GM12872 (cell line): ENCODE results near the gene PCYT2.

Experiments
- TF ChIP-seq, protein P1 (sequence below): IDR thresholded peaks from 3 replicates; pipeline ENCODE4 v1.5.1; 2011; ENCODE audit warnings: low read depth, mild to moderate bottlenecking, low read length, moderate library complexity; ENCODE audit not compliant: insufficient read depth

The PCYT2 gene

DNA sequence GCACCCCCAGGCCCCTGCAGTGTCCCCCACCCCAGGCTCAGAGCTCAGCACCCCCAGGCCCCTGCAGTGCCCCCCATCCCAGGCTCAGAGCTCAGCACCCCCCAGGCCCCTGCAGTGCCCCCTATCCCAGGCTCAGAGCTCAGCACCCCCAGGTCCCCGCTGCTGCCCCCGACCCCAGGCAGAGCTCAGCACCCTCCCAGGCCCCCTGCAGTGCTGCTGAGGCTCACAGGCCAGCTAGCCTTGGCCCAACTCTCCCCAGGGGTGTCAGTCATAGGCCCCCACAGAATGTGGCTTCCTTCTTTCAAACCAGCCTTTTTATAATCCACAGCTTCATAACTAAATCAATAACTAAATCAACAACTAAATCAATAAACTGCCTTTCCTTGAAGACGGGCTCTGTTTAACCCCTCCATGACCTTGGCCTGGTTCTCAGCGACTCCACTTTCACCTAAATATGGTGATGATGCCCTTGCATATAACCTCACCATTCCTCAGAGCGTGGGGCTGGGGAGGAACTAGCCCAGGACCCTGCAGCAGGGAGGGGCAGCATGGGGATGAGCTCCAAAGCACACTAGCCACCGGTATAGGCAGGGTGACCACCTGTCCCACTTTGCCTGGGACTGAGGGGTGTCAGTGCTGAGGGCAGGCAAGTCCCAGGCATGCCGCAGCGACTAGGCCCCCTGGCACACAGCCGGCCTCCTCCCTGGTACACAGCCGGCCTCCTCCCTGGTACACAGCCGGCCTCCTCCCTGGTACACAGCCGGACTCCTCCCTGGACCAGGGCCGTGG is 44.8 kb upstream of the PCYT2 start:
- TF ChIP-seq, protein P1, sequence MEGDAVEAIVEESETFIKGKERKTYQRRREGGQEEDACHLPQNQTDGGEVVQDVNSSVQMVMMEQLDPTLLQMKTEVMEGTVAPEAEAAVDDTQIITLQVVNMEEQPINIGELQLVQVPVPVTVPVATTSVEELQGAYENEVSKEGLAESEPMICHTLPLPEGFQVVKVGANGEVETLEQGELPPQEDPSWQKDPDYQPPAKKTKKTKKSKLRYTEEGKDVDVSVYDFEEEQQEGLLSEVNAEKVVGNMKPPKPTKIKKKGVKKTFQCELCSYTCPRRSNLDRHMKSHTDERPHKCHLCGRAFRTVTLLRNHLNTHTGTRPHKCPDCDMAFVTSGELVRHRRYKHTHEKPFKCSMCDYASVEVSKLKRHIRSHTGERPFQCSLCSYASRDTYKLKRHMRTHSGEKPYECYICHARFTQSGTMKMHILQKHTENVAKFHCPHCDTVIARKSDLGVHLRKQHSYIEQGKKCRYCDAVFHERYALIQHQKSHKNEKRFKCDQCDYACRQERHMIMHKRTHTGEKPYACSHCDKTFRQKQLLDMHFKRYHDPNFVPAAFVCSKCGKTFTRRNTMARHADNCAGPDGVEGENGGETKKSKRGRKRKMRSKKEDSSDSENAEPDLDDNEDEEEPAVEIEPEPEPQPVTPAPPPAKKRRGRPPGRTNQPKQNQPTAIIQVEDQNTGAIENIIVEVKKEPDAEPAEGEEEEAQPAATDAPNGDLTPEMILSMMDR: no peak

GRCh38 chr17:81955058-81955681 is 44.0 kb upstream of the PCYT2 start:
- TF ChIP-seq, protein P1: no peak

DNA sequence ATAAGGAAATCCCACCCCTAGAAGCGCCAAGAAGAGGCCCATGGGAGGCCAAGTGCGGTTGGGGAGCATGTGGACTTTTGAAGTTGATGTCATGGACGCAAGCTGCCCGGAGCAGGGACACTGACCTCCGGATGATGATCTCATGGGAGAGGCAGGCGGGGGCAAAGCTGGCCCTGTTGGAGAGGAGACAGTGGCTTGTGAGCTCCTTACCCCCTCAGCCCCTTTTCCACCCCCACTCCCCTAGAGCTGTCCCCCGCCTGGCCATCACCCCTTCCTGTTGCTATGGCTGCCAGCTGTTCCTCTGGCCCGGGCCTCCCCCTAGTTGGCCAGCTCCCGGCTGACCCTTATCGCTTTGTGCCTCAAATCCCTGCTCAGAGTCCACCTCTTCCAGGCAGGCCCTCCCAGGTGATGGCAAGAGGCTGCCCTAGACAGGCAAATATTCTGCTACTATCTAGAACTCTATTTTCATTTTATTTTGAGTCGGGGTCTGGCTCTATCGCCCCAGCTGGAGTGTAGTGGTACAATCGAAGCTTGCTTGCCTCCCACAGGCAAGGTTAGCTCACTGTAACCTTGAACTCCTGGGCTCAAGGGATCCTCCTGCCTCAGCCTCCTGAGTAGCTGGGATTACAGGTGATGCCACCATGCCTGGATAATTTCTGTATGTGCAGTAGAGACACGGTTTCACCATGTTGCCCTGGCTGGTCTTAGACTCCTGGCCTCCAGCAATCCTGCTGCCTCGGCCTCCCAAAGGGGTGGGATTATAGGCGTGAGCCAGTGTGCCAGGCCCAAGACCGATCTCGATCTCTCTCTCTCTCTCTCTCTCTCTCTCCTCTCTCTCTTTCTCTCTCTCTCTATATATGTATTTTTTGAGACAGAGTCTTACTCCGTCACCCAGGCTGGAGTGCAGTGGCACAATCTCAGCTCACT is 43.2 kb upstream of the PCYT2 start:
- TF ChIP-seq, protein P1: no peak

GRCh38 chr17:81952792-81953228 is 41.6 kb upstream of the PCYT2 start:
- TF ChIP-seq, protein P1: no peak

DNA sequence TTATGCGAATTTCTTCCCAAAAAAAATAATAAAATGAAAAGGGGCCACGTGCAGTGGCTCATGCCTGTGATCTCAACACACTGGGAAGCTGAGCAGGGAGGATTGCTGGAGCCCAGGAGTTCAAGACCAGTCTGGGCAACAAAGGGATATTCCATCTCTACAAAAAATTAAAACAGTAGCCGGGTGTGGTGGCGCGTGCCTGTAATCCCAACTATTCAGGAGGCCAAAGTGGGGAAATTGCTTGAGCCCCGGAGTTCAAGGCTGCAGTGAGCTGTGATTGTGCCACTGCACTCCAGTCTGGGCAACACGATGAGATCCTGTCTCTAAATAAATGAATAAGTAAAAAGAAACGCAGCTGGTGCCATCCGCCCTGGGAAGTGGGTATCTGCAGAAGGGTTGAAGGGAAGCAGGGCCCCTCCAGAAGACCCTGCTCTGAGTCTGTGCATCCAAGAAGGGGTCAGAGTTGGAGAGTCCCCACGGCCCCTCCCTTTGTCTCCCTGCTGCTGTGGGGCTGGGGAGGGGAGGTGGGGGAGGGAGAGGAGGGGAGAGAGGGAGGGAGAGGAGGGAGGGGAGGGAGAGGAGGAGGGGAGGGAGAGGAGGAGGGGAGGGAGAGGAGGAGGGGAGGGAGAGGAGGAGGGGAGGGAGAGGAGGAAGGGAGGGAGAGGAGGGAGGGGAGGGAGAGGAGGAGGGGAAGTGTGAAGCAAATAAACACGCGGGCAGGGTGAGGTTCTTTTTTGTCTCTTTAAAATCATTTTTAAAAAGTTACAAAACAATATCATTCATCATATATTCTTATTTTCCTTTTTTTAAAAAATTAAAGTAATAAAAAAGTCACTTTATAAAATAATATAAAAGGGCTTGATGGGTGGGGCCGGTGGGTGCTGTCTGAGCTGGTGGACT is 40.8 kb upstream of the PCYT2 start:
- TF ChIP-seq, protein P1: no peak

DNA sequence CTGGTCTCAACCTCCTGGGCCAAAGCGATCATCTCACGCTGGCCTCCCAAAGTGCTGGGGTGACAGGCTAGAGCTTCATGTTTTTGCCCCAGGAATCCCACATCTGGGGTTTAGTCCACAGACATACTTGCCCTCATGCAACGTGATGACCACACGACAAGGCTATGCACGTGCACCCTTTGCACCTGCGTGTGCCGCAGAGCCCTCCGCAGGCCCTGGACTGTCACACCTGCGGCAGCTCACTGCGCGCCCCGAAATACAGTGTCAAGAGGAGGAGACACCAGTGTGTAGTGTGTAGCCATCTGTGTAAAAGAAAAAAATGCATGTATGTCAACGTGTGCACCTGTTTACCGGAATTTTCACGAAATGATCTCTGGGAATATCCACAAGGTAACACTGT is 39.3 kb upstream of the PCYT2 start:
- TF ChIP-seq, protein P1: no peak
